HG02852 (cell line): ENCODE measurements around the gene HMCN1.

Source experiments
- ATAC-seq: cut with Tn5 transposase; IDR thresholded peaks from one replicate; pipeline ENCODE4 v1.9.1; 2021; ENCODE audit warnings: mild to moderate bottlenecking, moderate library complexity; ENCODE audit not compliant: unreplicated experiment

Gene HMCN1

DNA sequence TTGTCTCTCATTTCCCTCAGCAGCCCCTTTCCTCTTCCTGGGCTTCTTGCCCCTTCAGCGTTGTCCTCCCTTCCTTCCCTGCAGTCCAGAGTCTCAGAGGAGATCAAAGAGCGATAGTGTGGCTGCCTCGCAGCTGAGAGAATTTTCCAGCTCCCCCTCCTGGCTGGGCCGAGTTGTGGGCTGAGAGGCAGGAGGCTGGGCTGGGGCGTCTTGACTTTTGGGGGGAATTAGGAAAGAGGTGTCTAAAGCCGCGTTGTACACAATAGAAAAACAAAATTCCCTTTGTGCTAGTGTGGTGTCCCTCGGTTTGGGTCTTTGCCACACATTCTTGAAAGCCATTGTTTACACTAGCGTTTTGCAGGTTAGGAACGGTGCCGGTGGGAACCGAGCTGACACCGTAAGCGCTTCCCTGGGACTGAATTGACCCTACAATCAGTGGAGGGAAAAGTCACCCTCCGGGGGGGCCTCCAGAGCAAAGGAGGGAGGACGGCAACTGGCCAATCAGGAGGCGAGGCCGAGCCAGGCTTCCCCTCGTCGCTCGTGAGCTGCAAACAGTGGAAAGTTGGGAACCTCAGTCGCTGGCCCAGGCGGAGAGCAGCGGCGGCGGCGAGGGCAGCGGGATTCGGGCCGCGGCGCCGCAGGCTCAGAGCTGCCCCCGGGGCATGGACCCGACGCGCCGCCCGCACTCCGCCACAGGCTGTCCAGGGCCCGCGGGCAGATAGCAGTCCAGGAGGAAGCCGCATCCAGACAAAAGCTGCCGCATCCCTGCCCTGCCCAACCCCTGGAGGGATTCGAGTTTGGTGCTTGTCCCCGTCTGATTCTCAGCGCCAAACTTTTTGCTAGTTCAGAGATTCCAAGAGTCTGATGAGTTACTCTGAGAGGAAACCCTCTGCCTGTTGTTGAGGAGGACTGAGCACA is at the start of gene HMCN1:
Gene HMCN1, plus strand, starts transcription at position 574 of the 918 bp plus-strand sequence. CDS start 389 bp downstream, outside the sequence.
- no peak for ATAC-seq

DNA sequence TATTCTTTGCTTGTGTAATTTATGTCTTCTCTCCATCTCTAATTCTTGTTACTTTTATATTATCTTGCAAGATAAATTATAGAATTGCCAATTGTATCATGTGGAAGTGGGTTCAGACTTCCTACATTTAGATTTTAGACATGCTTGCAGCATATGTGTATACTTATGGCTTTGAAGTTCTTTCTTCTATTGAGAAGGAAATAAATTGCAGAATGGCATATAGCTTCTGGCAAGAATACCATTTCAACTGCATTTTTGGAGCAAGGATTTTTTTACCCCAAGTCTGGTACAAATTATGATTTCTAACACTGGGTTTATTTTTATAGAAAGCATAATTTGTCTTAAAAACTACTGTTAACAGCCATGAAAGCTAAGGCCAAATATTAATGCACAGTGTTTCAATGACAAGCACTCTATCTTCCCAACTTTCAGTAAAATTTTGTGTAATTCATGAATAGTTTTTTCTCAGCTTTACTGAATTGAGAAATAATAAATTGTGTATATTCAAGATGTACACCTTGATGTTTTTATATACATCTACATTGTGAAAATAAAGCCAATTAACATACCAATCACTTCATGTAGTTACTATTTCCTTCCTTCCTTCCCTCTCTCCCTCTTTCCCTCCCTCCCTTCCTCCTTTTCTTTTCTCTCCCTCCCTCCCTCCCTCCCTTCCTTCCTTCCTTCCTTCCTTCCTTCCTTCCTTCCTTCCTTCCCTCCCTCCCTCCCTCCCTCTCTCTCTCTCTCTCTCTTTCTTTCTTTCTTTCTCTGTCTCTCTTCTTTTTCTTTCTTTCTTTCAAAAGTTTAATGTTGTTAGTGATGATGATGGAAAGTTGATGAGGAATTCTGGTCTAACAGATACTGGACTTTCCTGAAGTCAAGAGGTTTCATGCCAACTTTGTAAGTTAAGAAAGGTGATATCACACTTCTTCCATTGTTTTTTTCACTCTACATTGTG is 47.1 kb upstream of the HMCN1 start:
- ATAC-seq: no peak

DNA sequence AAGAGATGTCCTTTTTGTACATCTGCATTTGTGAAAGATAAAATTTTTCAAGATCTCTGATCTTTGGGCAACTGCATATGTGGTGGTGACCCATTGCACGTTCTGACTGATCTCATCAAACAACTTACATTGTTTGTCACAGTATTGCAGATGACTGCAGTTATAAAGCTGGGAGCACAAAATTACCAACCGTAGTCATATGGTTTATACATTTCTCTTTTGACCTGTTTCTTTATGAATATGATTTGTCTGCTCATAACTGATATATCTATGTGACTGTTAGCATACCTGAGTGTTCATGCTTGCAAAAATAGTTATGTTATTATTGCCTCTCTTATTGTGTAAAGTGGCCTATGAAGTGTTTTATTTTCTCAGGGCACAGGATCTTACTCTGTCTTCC is 43.7 kb upstream of the HMCN1 start:
- no peak for ATAC-seq

DNA sequence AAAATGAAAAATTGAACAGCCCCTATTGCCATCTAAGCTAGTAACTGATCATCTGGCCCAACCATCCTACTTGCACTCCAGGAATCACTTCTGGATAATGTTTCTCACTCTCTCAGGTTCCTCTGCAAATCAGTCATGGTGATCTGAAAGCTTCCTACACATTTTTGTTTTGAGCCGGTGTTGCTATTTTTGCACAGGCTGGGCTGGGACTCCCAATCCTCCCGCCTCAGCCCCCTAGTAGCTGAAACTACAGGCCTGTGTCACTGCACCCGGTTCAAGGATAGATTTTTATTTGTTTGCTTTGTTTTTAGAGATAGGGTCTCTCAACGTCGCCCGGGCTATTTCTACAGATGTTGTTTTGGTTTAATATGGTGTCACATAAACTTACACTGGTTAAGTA is 40.5 kb upstream of the HMCN1 start:
- ATAC-seq: peak; percentile 51

DNA sequence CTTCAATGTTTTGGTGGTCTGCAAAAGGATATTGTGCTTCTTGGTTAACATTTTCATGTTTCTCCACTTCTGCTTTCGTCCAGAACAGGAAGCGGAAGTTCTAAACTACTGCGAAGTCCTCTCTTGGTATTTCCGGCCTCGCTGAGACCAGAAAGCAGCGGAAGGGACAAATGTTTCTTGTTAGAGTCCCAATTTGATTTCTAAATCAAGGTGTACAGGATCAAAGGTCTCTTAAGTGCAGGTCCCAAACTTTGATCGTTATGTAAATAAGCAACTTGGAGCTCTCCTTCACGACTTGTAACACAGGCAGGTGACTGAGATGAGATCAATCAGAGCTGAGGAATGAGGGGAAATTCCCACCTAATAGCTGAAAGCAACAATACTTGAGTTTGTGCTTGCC is 40.1 kb upstream of the HMCN1 start:
- peak; percentile 87 for ATAC-seq

DNA sequence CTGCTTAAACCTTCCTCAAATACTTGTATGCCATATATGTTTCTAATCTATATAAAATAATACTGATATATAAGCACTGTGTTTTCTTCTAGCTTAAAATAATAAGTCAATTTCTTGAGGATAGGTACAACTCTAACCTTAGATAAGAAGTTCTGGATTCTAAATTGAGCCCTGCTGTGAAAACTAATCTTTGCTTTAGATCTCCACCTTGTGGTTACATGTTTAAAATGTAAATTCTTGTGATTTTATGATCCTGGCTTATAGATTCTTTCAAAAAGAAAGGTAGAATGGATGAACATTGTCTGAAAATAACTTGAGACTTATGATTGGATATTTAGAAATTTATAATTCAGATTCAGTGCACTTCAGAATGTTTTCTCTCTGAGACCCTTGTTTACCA is 38.9 kb upstream of the HMCN1 start:
- ATAC-seq: no peak

DNA sequence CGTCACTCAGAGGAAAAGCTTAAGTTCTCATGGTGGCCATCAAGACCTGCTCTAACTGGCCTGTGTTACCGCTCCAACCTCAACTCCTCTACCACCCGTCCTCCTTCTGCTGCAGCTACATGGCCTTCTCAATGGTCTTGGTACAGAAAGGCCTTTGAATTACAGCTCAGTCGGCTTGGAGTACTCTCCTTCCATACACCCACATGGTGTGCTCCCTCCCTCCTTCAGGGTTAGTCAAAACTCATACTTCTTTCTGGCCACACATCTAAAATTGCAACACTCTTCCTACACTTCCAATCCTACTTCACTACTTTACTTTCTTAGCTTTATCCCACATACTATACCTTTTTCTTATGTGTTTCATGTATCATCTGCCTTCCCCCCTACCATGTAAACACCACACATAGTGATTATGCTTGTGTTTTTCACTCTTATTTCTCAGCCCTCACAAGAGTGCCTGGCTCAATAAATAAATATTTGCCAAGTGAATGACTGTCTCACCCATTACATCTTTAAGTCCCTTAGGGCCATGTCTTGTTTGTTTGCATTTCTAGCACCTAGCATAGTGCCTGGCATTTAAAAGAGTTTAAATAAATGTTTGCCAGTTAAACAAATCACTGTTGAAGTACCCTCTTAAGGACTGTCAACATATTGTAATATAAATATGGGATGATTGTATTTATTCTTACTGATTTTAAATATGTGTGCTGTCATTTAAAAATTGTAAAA is 37.6 kb upstream of the HMCN1 start:
- no peak for ATAC-seq

DNA sequence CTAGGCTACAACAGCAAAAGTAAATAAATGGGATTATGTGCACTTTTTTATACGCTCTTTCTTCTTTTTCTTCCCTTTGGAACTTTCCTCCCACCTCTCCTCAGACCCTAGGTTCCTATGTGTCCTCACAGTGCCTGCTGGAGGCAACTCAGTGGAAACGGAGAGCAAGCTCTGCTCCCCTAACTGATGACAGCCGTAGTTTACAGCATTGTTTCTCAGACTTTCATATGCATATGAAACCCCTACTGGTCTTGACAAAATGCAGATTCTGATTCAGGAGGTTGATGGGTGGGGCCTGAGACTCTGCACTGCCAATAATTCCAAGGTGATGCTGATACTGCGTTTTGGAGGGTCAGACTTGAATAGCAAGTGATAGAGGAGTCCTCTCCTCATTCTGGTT is 34.3 kb upstream of the HMCN1 start:
- no peak for ATAC-seq

DNA sequence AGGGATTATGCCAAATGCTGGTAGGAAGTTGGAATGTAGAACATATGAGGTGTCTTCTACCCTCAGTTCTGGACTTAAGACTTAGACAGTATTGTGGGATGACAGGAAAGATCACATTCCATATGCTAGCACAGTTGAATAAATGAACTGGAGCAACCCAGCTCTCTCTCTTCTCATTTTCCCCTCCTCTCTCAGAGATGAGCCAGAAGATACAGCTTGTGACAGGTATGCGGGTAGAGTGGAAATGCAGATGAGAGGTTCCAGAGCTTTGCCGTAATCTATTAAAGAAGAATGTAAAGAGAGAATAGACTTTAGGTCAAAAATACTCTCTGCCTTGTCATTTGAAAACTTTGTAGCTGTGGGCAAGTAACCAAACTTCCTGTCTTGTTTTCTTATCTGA is 32.5 kb upstream of the HMCN1 start:
- no peak for ATAC-seq

DNA sequence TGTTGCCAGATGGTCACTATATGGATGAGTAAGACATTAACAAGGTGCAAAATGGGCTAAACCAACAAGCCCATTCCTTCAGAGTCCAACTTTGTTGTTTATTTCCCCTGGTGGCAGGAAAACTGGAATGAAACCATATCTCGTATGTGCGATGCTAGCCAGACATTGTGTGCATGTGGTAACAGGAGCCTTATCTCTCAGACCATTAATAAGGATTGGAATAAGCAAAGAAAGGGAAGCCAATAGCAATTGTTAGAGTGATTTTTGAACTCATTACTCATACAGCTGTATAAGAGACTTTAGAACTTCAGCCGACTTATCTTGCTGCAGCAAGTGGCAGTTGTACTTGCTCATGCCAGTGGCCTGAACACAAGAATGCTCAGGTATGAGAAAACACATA is 30.0 kb upstream of the HMCN1 start:
- no peak for ATAC-seq

DNA sequence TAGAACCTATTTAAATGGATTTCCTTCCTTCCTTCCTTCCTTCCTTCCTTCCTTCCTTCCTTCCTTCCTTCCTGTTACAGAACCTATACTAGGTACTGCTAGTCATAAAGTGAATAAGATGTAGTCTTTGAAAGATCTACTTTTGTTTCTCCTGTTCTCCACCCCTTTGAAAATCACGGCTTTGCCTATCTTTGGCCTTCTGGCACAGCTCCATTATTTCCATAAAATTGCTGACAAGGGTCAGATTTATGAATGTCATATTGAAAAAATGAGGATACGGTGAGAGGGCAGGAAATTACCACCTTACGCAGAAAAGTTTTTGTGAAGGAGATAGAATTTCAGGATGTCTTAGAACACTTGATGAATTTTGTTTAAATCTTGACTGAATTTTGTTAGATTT is 18.1 kb upstream of the HMCN1 start:
- no peak for ATAC-seq

DNA sequence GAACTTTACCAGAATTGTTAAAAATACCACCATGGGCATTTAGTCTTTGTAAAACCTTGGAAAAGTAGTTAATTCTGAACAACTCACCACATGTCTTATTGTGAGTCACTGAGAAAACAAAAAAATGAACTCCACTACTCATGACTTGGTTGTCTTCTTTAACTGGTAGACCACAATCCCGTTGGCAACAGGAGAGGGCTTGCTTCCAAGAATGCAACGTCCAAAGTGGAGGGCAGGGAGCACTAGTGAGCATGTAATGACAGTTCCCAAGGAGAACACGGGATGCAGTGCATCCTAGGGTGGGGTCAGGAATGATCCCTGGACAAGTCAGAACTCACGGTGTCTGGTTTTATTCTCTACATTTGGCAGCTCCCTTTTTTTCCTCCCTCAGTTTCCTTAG is 15.2 kb upstream of the HMCN1 start:
- ATAC-seq: no peak

DNA sequence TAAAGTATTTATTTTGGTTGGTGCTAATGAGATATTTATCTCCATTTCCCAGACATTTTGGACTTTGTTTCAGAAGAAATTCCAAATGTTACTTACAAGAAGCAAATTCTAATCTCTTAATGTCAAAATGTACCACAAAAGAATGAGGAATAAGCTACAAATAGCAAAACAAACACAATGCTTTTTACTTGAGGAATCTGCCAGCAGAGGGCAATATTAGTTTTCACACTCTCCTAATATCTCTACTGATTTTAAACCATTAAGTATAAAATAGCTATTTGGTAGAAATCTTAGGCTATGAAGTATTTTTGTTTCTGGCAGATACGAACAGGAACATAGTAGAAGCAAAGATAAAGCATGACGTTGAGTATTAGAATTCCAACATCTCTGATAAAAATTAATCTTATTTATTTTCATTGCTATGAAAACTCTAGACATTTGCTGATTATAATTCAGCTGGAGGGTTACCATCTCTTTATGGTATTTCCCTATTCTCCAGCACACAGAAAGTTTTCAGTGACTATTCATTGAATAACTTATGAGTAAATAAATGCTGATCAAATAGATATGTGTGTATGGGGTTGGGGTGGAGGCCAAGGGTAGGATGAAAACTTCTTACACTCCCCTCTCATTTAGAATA is 13.4 kb upstream of the HMCN1 start:
- no peak for ATAC-seq

DNA sequence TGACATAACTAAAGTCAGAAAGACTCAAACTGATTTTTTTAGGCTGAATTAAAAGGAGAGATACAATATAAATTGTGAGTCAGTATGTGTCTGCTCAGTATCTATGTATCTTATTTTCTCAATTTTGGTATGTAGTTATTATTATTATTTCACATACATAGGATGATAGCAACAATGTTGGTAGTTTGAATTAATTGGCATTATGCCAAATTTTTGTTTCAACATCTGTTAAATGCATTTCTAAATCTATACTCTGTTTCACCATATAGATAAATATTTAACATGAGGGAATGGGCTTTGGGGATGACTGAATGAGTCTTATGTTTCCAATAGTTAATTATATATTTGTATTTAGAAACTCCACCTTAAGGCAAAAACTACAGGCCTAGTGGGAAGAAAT is 12.6 kb upstream of the HMCN1 start:
- ATAC-seq: no peak

DNA sequence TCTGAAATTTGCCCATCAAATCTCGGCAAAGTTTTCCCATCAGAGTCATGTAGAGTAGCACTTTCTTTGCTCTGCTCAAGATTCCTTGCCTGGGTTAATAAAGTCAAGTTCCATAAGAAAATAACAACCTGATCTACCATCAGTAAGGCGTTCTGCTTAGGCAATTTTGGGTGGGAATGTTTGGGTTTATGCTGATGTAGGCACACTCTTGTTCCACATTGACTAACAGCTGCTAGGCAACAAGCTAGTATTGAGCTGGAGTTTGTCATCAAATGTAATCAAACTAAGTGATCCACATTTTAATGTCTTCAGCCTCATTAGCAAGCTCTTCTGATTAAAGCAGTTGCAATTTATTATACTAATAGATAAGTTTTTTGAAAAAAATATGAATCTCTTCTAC is 12.1 kb upstream of the HMCN1 start:
- ATAC-seq: no peak

DNA sequence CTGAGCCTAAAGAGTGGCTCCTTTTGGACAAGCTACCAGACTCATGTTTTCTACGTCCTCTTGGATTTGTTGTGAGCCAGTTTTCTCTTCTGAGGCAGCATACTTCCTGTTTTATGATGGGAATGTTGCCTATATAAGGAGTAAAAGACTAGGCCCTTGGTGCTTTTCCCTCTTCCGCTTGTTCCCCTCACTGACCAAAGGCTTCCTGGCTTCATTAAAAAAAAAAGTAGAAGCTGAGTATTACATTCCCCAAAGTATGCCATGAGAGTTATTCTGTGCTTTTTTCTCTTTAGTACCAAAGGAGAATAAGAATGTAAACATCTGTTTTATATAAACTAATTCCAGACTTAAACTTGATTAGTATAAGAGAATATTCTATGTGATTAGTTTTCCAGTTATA is 6.5 kb upstream of the HMCN1 start:
- ATAC-seq: no peak

DNA sequence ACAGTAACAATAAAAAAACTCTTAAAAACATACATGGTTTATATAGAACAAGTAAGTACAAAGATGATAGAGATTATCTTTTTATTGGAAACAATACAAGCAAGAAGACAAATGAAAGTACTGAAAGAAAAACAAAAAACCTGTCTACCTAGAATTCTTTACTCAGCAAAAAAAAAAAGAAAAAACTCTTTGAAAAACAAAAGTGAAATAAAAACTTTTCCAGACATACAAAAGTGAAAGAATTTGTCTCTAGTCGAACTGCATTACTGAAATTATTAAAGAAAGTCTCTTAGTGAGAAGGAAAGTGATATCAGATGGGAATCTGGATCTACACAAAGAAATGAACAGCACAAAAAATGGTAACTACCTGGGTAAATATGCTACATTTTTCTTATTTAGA is 2.7 kb upstream of the HMCN1 start:
- no peak for ATAC-seq

DNA sequence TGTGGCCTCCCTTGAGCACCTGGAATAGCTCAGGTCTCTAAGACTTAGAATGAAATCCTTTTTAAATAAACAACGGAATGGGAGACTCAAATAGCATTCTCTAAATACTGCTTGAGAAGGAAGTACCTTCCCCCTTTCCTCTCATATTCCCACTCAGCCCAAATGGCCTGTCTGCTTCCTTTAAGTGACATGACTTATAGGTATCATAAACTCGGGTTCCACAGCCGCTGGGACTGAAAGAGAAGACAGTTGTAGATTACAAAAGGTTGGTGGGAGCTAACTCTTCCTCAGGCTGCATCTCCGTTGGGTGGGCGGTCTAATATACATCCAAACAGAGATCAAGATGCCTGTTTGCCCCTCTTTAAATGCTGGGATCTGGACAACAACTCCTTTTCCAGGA is 1.2 kb upstream of the HMCN1 start:
- ATAC-seq: no peak

DNA sequence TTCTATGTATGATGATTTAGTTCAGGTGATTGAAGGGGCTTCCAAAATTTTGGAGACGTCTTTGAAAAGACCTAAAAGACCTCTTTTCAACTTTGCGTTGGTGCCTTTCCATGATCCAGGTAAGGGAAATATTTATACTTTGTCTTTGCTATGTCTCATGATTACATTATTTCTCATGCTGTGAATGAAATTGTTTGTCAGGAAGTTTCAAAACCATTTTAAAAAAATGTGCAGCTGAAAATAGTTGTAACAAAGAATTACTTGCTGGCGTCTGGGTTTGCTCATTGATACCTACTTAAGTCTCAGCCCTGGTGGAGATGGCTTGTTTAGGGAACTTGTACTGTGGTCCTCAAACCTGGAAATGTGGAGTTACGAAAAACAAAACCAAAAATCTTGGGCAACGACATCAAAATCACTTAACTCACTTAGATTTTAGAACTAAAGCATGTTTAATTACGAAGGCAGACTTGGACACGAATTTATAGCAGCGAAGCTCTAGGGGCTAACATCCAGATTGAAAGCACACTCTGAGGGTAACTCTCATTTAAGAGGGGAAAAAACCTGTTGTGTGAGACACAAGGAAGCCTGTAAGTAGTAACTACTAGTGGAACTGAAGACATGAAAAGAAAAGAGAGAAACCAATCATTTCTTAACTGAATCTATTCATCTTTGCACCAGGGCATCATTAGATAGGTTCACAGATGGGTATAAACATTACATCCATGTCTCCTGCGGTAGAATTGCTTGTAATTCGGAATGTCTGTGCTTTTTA is 924 bp downstream of the HMCN1 start:
- no peak for ATAC-seq

DNA sequence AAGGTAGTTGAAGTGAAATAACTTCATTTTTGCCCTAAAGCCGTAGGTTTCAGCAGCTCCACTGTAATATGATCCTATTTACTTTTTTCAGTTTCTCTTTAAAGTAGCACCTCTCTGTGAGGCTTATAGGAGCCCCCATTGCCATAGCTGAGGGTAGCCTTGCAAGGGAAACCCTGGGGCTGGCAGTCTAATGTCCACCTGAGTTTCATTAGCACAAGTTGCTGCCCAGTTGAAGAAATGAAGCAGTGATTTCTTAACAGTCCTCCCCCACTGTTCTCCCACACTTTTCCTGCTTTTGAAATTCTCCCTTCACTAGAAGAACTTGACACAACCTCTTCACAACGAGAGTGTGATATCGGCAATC is 1.5 kb downstream of the HMCN1 start:
- ATAC-seq: no peak
